ENCODE data around the gene ECT2.

ECT2 gene

DNA sequence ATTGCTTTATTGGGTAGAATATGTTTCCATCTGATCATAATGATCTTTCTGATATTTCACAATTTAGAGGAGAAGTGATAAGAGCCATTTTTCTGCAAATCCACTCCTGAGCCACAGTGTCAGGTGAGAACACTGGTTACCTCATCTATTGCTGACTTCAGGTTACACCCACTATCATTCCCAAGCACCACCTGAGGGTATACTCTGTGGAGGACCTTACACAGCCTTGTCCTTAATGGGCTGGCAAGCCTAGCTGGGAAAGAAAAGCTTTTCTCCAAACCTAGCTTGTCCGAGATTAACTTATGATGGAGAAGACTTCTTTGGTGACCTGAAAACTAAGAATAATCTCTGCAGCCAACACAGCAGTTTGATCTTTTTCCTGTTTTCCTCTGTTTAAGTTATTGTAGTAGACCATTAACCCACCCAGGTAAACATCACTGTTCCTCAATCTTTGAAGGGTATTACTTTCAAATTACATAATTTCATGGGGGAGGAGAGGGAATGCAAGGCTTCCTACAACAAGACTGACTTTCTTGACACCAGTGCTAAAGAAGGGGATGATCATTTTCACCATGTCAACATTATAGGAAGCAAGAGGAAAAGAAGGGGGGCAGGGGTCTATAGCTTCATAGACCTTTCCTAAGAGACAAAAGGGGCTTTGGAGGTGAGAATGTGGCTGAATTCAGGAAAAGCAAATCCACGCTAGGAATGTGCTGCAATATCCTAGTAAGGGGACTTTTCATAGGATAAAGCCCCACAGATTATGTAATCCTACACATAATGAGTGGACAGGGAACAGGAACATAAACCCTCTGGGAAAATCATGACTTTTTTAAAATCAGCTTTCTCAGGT, 41.4 kb upstream of the ECT2 start:
- no peak overlapping the region for H3K27ac ChIP-seq
- no peak overlapping the region for H3K9ac ChIP-seq
- H3K4me3 ChIP-seq (IDR thresholded peaks at IDR 0.05; ENCODE audit: insufficient read depth, low read depth, low read length), result no peak overlapping the region
- H3K4me2 ChIP-seq, result peak overlapping the region; percentile 25
- H4K20me1 ChIP-seq (ENCODE audit: insufficient read depth), result no peaks in the 10 kb centered on the region
- H3K79me2 ChIP-seq (ENCODE audit: insufficient read depth, low read depth), result no peaks in the 10 kb centered on the region; the same call in 1 of the 2 replicates
- no peaks in the 10 kb centered on the region for H3K36me3 ChIP-seq (ENCODE audit: insufficient read depth)
- no peak overlapping the region for H2AFZ ChIP-seq (ENCODE audit: low read depth)
- TF ChIP-seq, protein P1, sequence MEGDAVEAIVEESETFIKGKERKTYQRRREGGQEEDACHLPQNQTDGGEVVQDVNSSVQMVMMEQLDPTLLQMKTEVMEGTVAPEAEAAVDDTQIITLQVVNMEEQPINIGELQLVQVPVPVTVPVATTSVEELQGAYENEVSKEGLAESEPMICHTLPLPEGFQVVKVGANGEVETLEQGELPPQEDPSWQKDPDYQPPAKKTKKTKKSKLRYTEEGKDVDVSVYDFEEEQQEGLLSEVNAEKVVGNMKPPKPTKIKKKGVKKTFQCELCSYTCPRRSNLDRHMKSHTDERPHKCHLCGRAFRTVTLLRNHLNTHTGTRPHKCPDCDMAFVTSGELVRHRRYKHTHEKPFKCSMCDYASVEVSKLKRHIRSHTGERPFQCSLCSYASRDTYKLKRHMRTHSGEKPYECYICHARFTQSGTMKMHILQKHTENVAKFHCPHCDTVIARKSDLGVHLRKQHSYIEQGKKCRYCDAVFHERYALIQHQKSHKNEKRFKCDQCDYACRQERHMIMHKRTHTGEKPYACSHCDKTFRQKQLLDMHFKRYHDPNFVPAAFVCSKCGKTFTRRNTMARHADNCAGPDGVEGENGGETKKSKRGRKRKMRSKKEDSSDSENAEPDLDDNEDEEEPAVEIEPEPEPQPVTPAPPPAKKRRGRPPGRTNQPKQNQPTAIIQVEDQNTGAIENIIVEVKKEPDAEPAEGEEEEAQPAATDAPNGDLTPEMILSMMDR (conservative IDR thresholded peaks at IDR 0.05; ENCODE audit: low read depth, low read length), result no peak
- no peaks in the 10 kb centered on the region for H3K27me3 ChIP-seq (ENCODE audit: insufficient read depth, low read depth)
- peaks cover 18% of the 10 kb centered on the region for H3K4me1 ChIP-seq (ENCODE audit: low read depth, poor library complexity, severe bottlenecking)

DNA sequence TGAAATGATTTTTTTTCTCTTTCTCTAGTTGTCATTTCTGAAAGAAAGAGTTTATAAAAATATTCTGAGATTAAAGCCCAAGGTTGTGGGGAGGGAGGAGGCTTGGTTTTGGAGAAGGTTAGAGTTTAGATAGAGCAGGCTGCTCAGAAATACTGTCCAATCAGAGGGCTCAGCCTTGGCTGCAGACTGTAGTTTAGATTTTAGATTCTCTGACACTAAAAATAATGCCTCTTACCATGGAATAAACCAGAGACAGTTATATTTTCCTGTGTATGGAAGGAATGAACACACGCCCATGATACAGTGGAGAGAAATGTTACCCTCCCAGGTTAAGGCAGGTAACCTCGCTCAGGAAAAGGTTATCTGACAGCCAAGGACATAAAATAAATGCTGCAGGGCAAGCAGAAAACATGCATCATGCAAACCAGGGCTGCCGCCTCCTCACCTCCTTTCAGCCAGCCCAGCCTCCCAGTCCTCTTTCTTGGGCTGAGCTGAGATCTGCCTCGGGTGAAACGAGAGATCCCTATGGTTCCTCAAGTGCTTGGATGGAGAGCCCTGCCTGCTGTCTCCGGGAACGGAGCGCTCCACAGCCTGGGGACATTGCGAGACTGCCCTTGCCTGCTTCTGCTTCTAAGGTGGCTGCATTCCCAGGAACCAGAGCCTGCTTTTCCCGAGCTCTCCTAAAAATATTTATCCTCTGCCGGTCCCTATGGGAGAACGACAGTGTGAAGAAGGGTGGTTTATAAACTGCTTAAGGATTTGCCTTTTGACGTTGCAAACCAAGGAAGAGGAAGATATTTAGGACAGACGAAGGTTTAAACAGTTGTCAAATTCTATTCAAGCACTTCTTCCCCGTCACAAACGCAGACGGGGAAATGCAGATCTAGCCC, 40.5 kb upstream of the ECT2 start:
- H3K36me3 ChIP-seq (ENCODE audit: insufficient read depth), result no peaks in the 10 kb centered on the region
- H3K4me2 ChIP-seq, result peak overlapping the region; percentile 25
- peak overlapping the region; percentile 40; the same call in 1 of the 2 replicates for H3K9ac ChIP-seq
- H3K4me1 ChIP-seq (ENCODE audit: low read depth, poor library complexity, severe bottlenecking), result peaks cover 18% of the 10 kb centered on the region
- no peak overlapping the region for H3K27ac ChIP-seq
- H2AFZ ChIP-seq (ENCODE audit: low read depth), result peak overlapping the region; percentile 67
- TF ChIP-seq, protein P1 (conservative IDR thresholded peaks at IDR 0.05; ENCODE audit: low read depth, low read length), result no peak
- no peaks in the 10 kb centered on the region for H3K27me3 ChIP-seq (ENCODE audit: insufficient read depth, low read depth)
- no peaks in the 10 kb centered on the region for H4K20me1 ChIP-seq (ENCODE audit: insufficient read depth)
- no peaks in the 10 kb centered on the region; the same call in 1 of the 2 replicates for H3K79me2 ChIP-seq (ENCODE audit: insufficient read depth, low read depth)
- H3K4me3 ChIP-seq (IDR thresholded peaks at IDR 0.05; ENCODE audit: insufficient read depth, low read depth, low read length), result peak overlapping the region; percentile 85

DNA sequence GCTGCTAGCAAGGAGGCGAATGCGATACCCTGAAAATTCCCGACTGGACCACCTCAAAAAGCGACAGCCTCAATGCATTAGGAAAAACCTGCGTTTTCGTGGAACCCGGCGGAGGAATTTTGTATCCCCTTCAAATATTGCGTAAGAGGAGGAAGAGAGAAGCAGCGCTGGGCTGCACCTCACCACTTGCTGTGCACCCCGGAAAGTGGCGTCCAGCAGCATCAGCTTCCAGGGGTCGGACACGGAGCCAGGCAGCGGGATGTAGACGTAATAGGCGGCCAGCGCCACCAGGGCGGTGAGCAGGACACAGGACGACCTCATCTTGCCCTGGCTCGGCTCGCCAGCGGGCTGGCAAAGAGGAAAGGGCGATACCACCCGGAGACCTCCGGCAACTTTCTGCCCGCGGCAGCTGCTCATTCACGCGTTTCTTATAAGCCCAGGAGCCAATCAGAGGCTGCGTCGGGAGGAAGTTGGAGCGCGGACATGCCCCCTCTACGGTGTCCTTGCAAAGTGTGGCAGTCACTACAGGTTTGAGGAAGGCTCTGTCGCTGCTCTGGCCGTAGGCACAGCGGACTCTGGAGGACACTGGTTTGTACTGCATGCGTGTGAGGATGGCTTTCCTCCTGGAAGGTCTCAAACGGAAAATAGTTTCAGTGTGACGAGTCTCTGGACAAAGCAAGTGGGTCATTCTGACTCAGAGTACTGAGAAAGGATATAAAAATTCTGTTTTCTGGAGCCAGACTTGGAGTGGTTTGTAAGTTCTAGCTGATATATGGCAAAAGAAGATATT, 39.7 kb upstream of the ECT2 start, which contains the start of gene NCEH1:
Gene NCEH1, minus strand, starts transcription at position 404 of the 790 bp plus-strand sequence. Its CDS starts 83 bp downstream, at position 321.
- H3K9ac ChIP-seq, result peak within 1 kb of the TSS; percentile 40
- H3K4me1 ChIP-seq (ENCODE audit: low read depth, poor library complexity, severe bottlenecking), result peaks cover 18% of the 10 kb centered on the region
- H3K36me3 ChIP-seq (ENCODE audit: insufficient read depth), result no peaks in the 10 kb centered on the region
- H3K27ac ChIP-seq, result peak within 1 kb of the TSS; percentile 16
- no peaks in the 10 kb centered on the region for H4K20me1 ChIP-seq (ENCODE audit: insufficient read depth)
- H3K79me2 ChIP-seq (ENCODE audit: insufficient read depth, low read depth), result no peaks in the 10 kb centered on the region; the same call in 1 of the 2 replicates
- no peaks in the 10 kb centered on the region for H3K27me3 ChIP-seq (ENCODE audit: insufficient read depth, low read depth)
- peak within 1 kb of the TSS; percentile 25 for H3K4me2 ChIP-seq
- TF ChIP-seq, protein P1 (conservative IDR thresholded peaks at IDR 0.05; ENCODE audit: low read depth, low read length), result peak; percentile 77
- peak within 1 kb of the TSS; percentile 67 for H2AFZ ChIP-seq (ENCODE audit: low read depth)
- H3K4me3 ChIP-seq (IDR thresholded peaks at IDR 0.05; ENCODE audit: insufficient read depth, low read depth, low read length), result peak within 1 kb of the TSS; percentile 85

DNA sequence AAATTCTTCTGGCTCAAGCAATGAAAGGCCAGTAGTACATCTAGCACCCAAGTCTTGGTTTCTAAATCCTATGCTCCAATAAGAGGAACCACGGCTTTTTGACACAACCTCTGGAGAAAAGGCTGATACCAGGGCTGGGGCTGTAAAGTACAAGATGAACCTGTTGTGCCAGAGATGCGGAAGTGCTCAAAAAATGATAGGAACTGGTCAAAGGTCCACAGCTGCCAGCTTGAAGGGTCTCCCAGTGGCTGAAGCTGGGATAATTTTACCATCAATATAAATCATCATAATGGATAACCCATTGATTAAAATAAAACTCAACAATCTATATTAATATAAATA, 39.1 kb upstream of the ECT2 start:
- Histone ChIP-seq H3K4me2 (peak overlapping the region; percentile 25), H3K4me3 (IDR thresholded peaks at IDR 0.05; ENCODE audit: insufficient read depth, low read depth, low read length) (no peak overlapping the region), H3K36me3 (ENCODE audit: insufficient read depth) (no peaks in the 10 kb centered on the region), H3K27ac (peak overlapping the region; percentile 16), H2AFZ (ENCODE audit: low read depth) (peak overlapping the region; percentile 67), H3K27me3 (ENCODE audit: insufficient read depth, low read depth) (no peaks in the 10 kb centered on the region), H3K9ac (peak overlapping the region; percentile 40), H3K79me2 (ENCODE audit: insufficient read depth, low read depth) (no peaks in the 10 kb centered on the region; the same call in 1 of the 2 replicates), H4K20me1 (ENCODE audit: insufficient read depth) (no peaks in the 10 kb centered on the region), H3K4me1 (ENCODE audit: low read depth, poor library complexity, severe bottlenecking) (peaks cover 18% of the 10 kb centered on the region)
- TF ChIP-seq, protein P1 (conservative IDR thresholded peaks at IDR 0.05; ENCODE audit: low read depth, low read length), result peak; percentile 26

Data from KMS-11 (cell line).